Vagina (tissue), 2 donors: ENCODE measurements around the gene OR6F1. TPM values are rescaled to one million over a fixed set of nuclear protein-coding genes. Genes with fewer than 3 reads are reported as not detected.
A peak's percentile ranks its signal among the peaks of the same experiment; 100 is the strongest.
"Not testable (repeated sequence)": the region's sequence is repeated elsewhere in the genome, so short reads cannot be mapped to it uniquely, and the experiment has no call there.

ENCODE experiments used
- DNase-seq, 2 donors: peaks; one replicate each; pipeline ENCODE4 v3.0.0-alpha.2; 2017; ENCODE audit errors: extremely low spot score in 2 of 2
- H3K27ac ChIP-seq: fragments of 200-600 bp; sonication (generic); one replicate; pipeline ENCODE4 v1.5.1; 2019
- H3K27me3 ChIP-seq: fragments of 200-600 bp; sonication (generic); one replicate; pipeline ENCODE4 v1.5.1; 2019
- H3K36me3 ChIP-seq, 2 donors: fragments of 200-600 bp; sonication (generic); one replicate each; pipeline ENCODE4 v1.5.1; 2017 to 2019
- H3K4me1 ChIP-seq: fragments of 200-600 bp; sonication (generic); one replicate; pipeline ENCODE4 v1.5.1; 2019
- H3K4me3 ChIP-seq, 2 donors: fragments of 200-600 bp; sonication (generic); 1 replicate in 1 of 2; 2 replicates in 1 of 2; pipeline ENCODE4 v1.5.1; 2016 to 2019
- H3K9me3 ChIP-seq: fragments of 200-600 bp; sonication (generic); one replicate; pipeline ENCODE4 v1.5.1; 2019
- CTCF ChIP-seq, 3 experiments: fragments of 450-650 bp in 2 of 3; fragments of 200-600 bp in 1 of 3; sonication (generic) in 1 of 3; IDR thresholded peaks; one replicate each; pipeline ENCODE4 v1.5.1; 2017 to 2019; ENCODE audit warnings: antibody characterized with exemption in 3 of 3, mild to moderate bottlenecking in 2 of 3, moderate library complexity in 2 of 3
- POLR2A ChIP-seq, 2 donors: fragments of 450-650 bp; IDR thresholded peaks; one replicate each; pipeline ENCODE4 v1.6.1; 2017; ENCODE audit warnings: antibody characterized with exemption in 2 of 2, mild to moderate bottlenecking in 2 of 2, moderate library complexity in 2 of 2
- POLR2AphosphoS5 ChIP-seq, 2 donors: sonication (generic); formaldehyde crosslinking; IDR thresholded peaks; one replicate each; pipeline ENCODE4 v1.9.0; 2017; ENCODE audit warnings: antibody characterized with exemption in 2 of 2, mild to moderate bottlenecking in 2 of 2, low read depth in 1 of 2; ENCODE audit not compliant: insufficient read depth in 1 of 2
- intact Hi-C: fragments of 100-400 bp; cut with DNase I; formaldehyde crosslinking; loops from one replicate; pipeline ENCODE4 v1.15.1; 2023
- total RNA-seq: library from RNA; depleted of rRNA; stranded (reverse); fragments of >200 nt; gene quantifications from one replicate; pipeline ENCODE4 v1.2.3, GENCODE V29; 2016

The OR6F1 gene
- total RNA-seq, 1 donor from 2014 or later = not detected

DNA sequence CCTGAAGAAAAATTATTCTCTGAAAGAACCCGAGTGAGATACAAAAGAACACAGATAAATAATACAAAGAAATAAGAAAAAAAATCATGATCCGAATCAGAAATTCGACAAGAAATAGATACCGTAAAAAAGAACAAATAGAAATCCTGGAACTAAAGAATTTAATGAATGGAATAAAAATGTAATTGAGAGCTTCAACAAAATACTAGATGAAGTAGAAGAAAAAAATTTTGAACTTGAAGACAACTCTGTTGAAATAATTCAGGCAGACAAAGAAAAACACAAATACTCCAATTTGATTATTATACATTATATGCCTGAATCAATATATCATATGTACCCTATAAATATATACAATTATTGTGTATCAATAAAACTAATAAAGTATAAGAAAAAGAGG, 4.8 kb upstream of the OR6F1 start:
- intact Hi-C loops = no loop called here
- Histone ChIP-seq H3K27ac (no peak overlapping the region), H3K4me1 (no peaks in the 10 kb centered on the region), H3K27me3 (no peaks in the 10 kb centered on the region), H3K36me3 (no peaks in the 10 kb centered on the region), H3K4me3 (no peak overlapping the region), H3K9me3 (no peaks in the 10 kb centered on the region)
- DNase-seq = no peak
- TF ChIP-seq POLR2AphosphoS5 (IDR thresholded peaks at IDR 0.05; ENCODE audit: insufficient read depth in 1 of 2, low read depth in 1 of 2) = no peak
- no peak for TF ChIP-seq POLR2A (IDR thresholded peaks at IDR 0.05)
- no peak for TF ChIP-seq CTCF (IDR thresholded peaks at IDR 0.05)

- DNase-seq = no peak
- no peak for TF ChIP-seq POLR2A (IDR thresholded peaks at IDR 0.05)
- no peak for TF ChIP-seq POLR2AphosphoS5 (IDR thresholded peaks at IDR 0.05; ENCODE audit: insufficient read depth in 1 of 2, low read depth in 1 of 2)
- TF ChIP-seq CTCF (IDR thresholded peaks at IDR 0.05) = no peak
- Histone ChIP-seq H3K27me3 (no peaks in the 10 kb centered on the region), H3K27ac (no peak overlapping the region), H3K4me1 (no peaks in the 10 kb centered on the region), H3K9me3 (no peaks in the 10 kb centered on the region), H3K36me3 (no peaks in the 10 kb centered on the region), H3K4me3 (no peak overlapping the region)
- intact Hi-C loops = no loop called here
Observed at GRCh38 chr1:247713753-247714152, 2.7 kb downstream of the OR6F1 start.

DNA sequence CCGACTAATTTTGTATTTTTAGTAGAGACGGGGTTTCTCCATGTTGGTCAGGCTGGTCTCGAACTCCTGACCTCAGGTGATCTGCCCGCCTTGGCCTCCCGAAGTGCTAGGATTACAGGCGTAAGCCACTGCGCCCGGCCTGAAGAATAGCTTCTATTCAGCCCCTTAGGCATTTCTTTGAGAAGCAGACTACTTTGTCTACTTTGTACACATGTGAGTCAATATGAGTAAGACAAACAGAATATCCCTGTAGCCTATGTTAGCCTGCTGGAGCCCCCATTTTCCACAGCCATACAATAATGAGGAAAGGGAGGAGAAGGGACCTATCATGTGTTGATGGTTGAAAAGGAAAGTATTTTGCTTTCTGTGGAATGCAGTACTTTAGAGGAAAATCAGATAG, 5.8 kb downstream of the OR6F1 start:
- H3K4me3 ChIP-seq, H3K4me1 ChIP-seq, DNase-seq, H3K27ac ChIP-seq, H3K27me3 ChIP-seq, H3K36me3 ChIP-seq, H3K9me3 ChIP-seq, intact Hi-C loops: not testable (repeated sequence)

- Histone ChIP-seq H3K9me3 (no peaks in the 10 kb centered on the region), H3K36me3 (no peaks in the 10 kb centered on the region), H3K4me3 (no peak overlapping the region), H3K27ac (no peak overlapping the region), H3K4me1 (no peaks in the 10 kb centered on the region), H3K27me3 (no peaks in the 10 kb centered on the region)
- TF ChIP-seq CTCF (IDR thresholded peaks at IDR 0.05) = no peak
- no peak for TF ChIP-seq POLR2A (IDR thresholded peaks at IDR 0.05)
- no peak for TF ChIP-seq POLR2AphosphoS5 (IDR thresholded peaks at IDR 0.05; ENCODE audit: insufficient read depth in 1 of 2, low read depth in 1 of 2)
- intact Hi-C loops = no loop called here
- DNase-seq = no peak
Observed at GRCh38 chr1:247701338-247701737, 15.1 kb downstream of the OR6F1 start.

DNA sequence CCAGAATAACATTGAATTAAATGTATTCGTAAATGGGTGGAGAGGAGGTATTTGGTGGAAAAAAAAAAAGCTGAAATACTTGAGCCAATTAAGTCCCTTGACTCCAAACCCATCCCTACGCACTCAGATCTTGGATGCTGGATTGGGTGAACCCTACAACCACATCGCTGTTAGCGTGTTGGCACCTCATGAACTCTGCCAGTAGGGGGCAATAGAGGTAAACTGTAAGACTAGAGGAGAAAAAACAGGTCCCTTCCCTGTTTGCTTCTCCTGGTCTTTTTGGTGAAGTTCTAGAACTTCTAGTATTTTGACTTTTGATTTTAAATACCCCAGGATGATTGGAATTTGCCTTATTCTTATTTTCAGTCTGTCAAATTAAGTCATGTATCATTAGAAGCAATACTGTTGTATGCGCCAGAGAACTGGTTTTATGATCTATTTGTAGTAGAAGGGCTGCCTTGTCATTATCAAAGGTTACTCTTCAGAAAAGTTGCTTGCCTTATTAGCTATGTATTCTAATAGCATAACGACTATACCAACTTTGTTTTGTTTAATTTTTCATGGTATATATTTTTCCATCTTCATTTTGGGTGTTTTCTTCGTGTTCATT, 35.1 kb downstream of the OR6F1 start:
- no peak overlapping the region for H3K27ac ChIP-seq
- H3K9me3 ChIP-seq = no peaks in the 10 kb centered on the region
- H3K27me3 ChIP-seq = no peaks in the 10 kb centered on the region
- DNase-seq = no peak
- H3K36me3 ChIP-seq = no peaks in the 10 kb centered on the region
- no peak overlapping the region for H3K4me3 ChIP-seq
- intact Hi-C loops = no loop called here
- peak in 1 of 3 experiments; percentile 8 for TF ChIP-seq CTCF (IDR thresholded peaks at IDR 0.05)
- TF ChIP-seq POLR2A (IDR thresholded peaks at IDR 0.05) = no peak
- H3K4me1 ChIP-seq = no peaks in the 10 kb centered on the region
